ENCODE results near the gene DGLUCY.

- TF ChIP-seq CTCF (conservative IDR thresholded peaks at IDR 0.05; ENCODE audit: low read length) (no peak), EZH2phosphoT487 (IDR thresholded peaks at IDR 0.05; ENCODE audit: borderline replicate concordance) (no peak)
These were observed 147.2 kb downstream of the DGLUCY start for GRCh38 chr14:91261115-91261514.
